Endothelial cell of umbilical vein (primary cell): ENCODE data around the gene KCNMA1. TPM values are rescaled to one million over a fixed set of nuclear protein-coding genes. Genes with fewer than 3 reads are reported as not detected.

Experiments used
- BruUV-seq: library from RNA; stranded (reverse); fragments of 400-500 nt; replicated peaks from 2 replicates; lab custom pipeline; 2021; lab: Mats Ljungman, UMichigan
- CTCF ChIA-PET: fragments of 300-600, 350-600 bp; sonication (Branson Sonifier 250); formaldehyde crosslinking; loops from one replicate; lab custom pipeline; 2021; ENCODE audit warnings: antibody characterized with exemption, inconsistent platforms; lab: Charles Lee
- POLR2A ChIA-PET: fragments of 300-600, 350-600 bp; sonication (Branson Sonifier 250); formaldehyde crosslinking; loops from one replicate; lab custom pipeline; 2021; ENCODE audit warnings: antibody characterized with exemption, inconsistent platforms; lab: Charles Lee
- DNase-seq: peaks from one replicate; pipeline ENCODE4 v3.0.0-alpha.2; 2011; ENCODE audit warnings: low read depth, low spot score
- FAIRE-seq: peaks from 2 replicates; lab custom pipeline; 2011; peaks lifted over from hg19 to GRCh38; lab: Jason Lieb, UNC
- H2AFZ ChIP-seq: 2 replicates; pipeline ENCODE4 v1.6.0; 2012; ENCODE audit warnings: low read depth, low read length, control low read depth, inconsistent platforms
- H3K27ac ChIP-seq: 2 replicates; pipeline ENCODE4 v1.5.1; 2011; ENCODE audit warnings: low read depth, mild to moderate bottlenecking, control low read depth, low read length, moderate library complexity; ENCODE audit not compliant: insufficient read depth
- H3K27me3 ChIP-seq, 2 experiments: 2 replicates each; pipeline versions ENCODE4 v1.6.0 to v1.6.1; 2011; ENCODE audit warnings: low read length in 2 of 2, mixed read lengths in 1 of 2; ENCODE audit not compliant: control insufficient read depth in 2 of 2, insufficient read depth in 2 of 2
- H3K36me3 ChIP-seq, 2 experiments: 2 replicates in 1 of 2; 3 replicates in 1 of 2; pipeline ENCODE4 v1.5.1; 2011; ENCODE audit warnings: low read length in 2 of 2, mild to moderate bottlenecking in 1 of 2, moderate library complexity in 1 of 2; ENCODE audit not compliant: control insufficient read depth in 2 of 2, insufficient read depth in 2 of 2; ENCODE audit errors: extremely low read depth in 1 of 2
- H3K4me1 ChIP-seq: 3 replicates; pipeline ENCODE4 v1.5.1; 2011; ENCODE audit warnings: mild to moderate bottlenecking, low read length; ENCODE audit not compliant: control insufficient read depth, insufficient read depth; ENCODE audit errors: extremely low read depth
- H3K4me2 ChIP-seq: 2 replicates; pipeline ENCODE4 v1.6.1; 2011; ENCODE audit warnings: low read length, control low read depth, mixed read lengths; ENCODE audit not compliant: insufficient read depth
- H3K4me3 ChIP-seq, 3 experiments: fragments of 200-600 bp in 1 of 3; sonication (generic), shearing (Covaris generic) in 1 of 3; replicated peaks in 1 of 3; 2 replicates each; pipeline ENCODE4 v1.5.1; 2011 to 2016; ENCODE audit warnings: control low read depth in 3 of 3, low read length in 3 of 3, mild to moderate bottlenecking in 2 of 3, inconsistent platforms in 1 of 3, low read depth in 1 of 3, moderate library complexity in 1 of 3; ENCODE audit not compliant: insufficient read depth in 1 of 3
- H3K79me2 ChIP-seq: 2 replicates; pipeline ENCODE4 v1.6.0; 2012; ENCODE audit warnings: low read length, inconsistent platforms; ENCODE audit not compliant: control insufficient read depth, insufficient read depth
- H3K9ac ChIP-seq: replicated peaks from 2 replicates; pipeline ENCODE3; 2011; ENCODE audit warnings: low read length, control low read depth; ENCODE audit not compliant: insufficient read depth; ENCODE audit errors: extremely low read depth
- H3K9me1 ChIP-seq: replicated peaks from 3 replicates; pipeline ENCODE4 v1.6.0; 2011; ENCODE audit warnings: mild to moderate bottlenecking, low read length; ENCODE audit not compliant: control insufficient read depth, insufficient read depth; ENCODE audit errors: extremely low read depth
- H3K9me3 ChIP-seq: replicated peaks from 2 replicates; pipeline ENCODE4 v1.5.1; 2012; ENCODE audit warnings: low read length, inconsistent platforms; ENCODE audit not compliant: control insufficient read depth, insufficient read depth
- H4K20me1 ChIP-seq: replicated peaks from 2 replicates; pipeline ENCODE3; 2011; ENCODE audit warnings: mild to moderate bottlenecking, low read length; ENCODE audit not compliant: control insufficient read depth, insufficient read depth; ENCODE audit errors: extremely low read depth
- CTCF ChIP-seq, 2 donors: IDR thresholded peaks; 1 replicate in 1 of 2; 2 replicates in 1 of 2; pipeline ENCODE4 v1.5.1; 2011; ENCODE audit warnings: low read length in 2 of 2, mild to moderate bottlenecking in 2 of 2, moderate library complexity in 2 of 2, control low read depth in 1 of 2, inconsistent platforms in 1 of 2, low read depth in 1 of 2; ENCODE audit not compliant: insufficient read depth in 1 of 2; ENCODE audit errors: extremely low read depth in 1 of 2
- EZH2 ChIP-seq: IDR thresholded peaks from 2 replicates; pipeline ENCODE4 v1.6.1; 2012; ENCODE audit warnings: borderline replicate concordance, low read depth, mild to moderate bottlenecking, moderate library complexity, low read length, inconsistent platforms; ENCODE audit not compliant: severe bottlenecking
- FOS ChIP-seq: IDR thresholded peaks from 2 replicates; pipeline ENCODE4 v1.6.1; 2011; ENCODE audit warnings: mild to moderate bottlenecking, low read length, moderate library complexity, borderline replicate concordance; ENCODE audit not compliant: insufficient read depth
- GATA2 ChIP-seq: IDR thresholded peaks from 2 replicates; pipeline ENCODE4 v1.7.0; 2011; ENCODE audit warnings: low read depth, mild to moderate bottlenecking, moderate library complexity, mixed read lengths, low read length; ENCODE audit not compliant: insufficient read length, insufficient read depth
- JUN ChIP-seq: IDR thresholded peaks from 2 replicates; pipeline ENCODE4 v1.6.1; 2011; ENCODE audit warnings: borderline replicate concordance, low read depth; ENCODE audit not compliant: insufficient read length, insufficient read depth
- MAX ChIP-seq: IDR thresholded peaks from 2 replicates; pipeline ENCODE4 v1.6.1; 2011; ENCODE audit not compliant: insufficient read depth, insufficient read length
- MYC ChIP-seq: IDR thresholded peaks from one replicate; pipeline ENCODE4 v1.6.1; 2011; ENCODE audit warnings: mild to moderate bottlenecking, low read depth, low read length
- POLR2A ChIP-seq: IDR thresholded peaks from 2 replicates; pipeline ENCODE4 v1.6.1; 2012; ENCODE audit warnings: low read depth, mild to moderate bottlenecking, control low read depth, low read length
- POLR2AphosphoS5 ChIP-seq: IDR thresholded peaks from 2 replicates; pipeline ENCODE4 v1.6.1; 2012; ENCODE audit warnings: low read depth, mild to moderate bottlenecking, control low read depth, low read length, moderate library complexity; ENCODE audit not compliant: insufficient read depth
- dilution Hi-C: fragments of 300-500 bp; cut with MboI; formaldehyde crosslinking; loops from one replicate; pipeline ENCODE4 v1.15.0; 2019; ENCODE audit warnings: low sequenced_read_pairs; ENCODE audit not compliant: extremely low pct_ligation_motif_present
- intact Hi-C: fragments of 100-400 bp; cut with micrococcal nuclease; formaldehyde crosslinking; loops from one replicate; pipeline ENCODE4 v1.10.0; 2022
- polyA plus RNA-seq, 4 experiments: library from polyadenylated mRNA; depleted of rRNA in 3 of 4; stranded (reverse) in 3 of 4; unstranded in 1 of 4; fragments of >200 nt; gene quantifications; 2 replicates each; pipeline versions ENCODE4 v1.2.1 to v1.2.3, GENCODE V29; 2011 to 2012; ENCODE audit warnings: missing spikeins in 1 of 4
- total RNA-seq: library from RNA; stranded (reverse); gene quantifications from 2 replicates; pipeline ENCODE4 v1.2.3, GENCODE V29; 2021

The KCNMA1 gene
- total and polyA plus RNA-seq, 2 donors (not counting 3 experiments of a cell fraction or from before 2014, with no cell fraction given) = 0.10 to 0.82 TPM

- Histone ChIP-seq H3K79me2 (no peaks in the 10 kb centered on the region), H3K9me3 (no peaks in the 10 kb centered on the region), H3K27ac (no peak overlapping the region), H3K4me3 (no peak overlapping the region), H2AFZ (no peak overlapping the region), H3K36me3 (no peaks in the 10 kb centered on the region), H3K9ac (no peak overlapping the region), H3K27me3 (peaks cover 8 to 10% of the 10 kb centered on the region in 2 experiments), H4K20me1 (no peaks in the 10 kb centered on the region), H3K4me2 (no peak overlapping the region), H3K9me1 (no peaks in the 10 kb centered on the region), H3K4me1 (no peaks in the 10 kb centered on the region)
- FAIRE-seq = no peak
- ChIA-PET POLR2A (no interaction called here), CTCF (no interaction called here)
- no peak for TF ChIP-seq MAX
- no peak for TF ChIP-seq POLR2A
- TF ChIP-seq EZH2 = no peak
- no peak for TF ChIP-seq JUN
- no peak for TF ChIP-seq FOS
- no peak for TF ChIP-seq GATA2
- no peak for TF ChIP-seq CTCF (IDR thresholded peaks at IDR 0.05; ENCODE audit: extremely low read depth in 1 of 2, insufficient read depth in 1 of 2, low read depth in 1 of 2, low read length in 2 of 2)
- TF ChIP-seq POLR2AphosphoS5 = no peak
- no peak for TF ChIP-seq MYC
- BruUV-seq = no TSS peak
- dilution Hi-C loops (no loop called here), intact Hi-C loops (no loop called here)
- DNase-seq = no peak
Measured at GRCh38 chr10:77283326-77283725, 354.3 kb downstream of the KCNMA1 start.
